ENCODE results near the gene VPS11.
"Not testable (repeated sequence)": the region's sequence is repeated elsewhere in the genome, so short reads cannot be mapped to it uniquely, and the experiment has no call there.

The VPS11 gene

GRCh38 chr11:119029069-119029339 lies 38.6 kb upstream of the VPS11 start:
- no peaks in the 10 kb centered on the region for H3K27me3 Mint-ChIP-seq
- CTCF ChIA-PET: no interaction called here
- H3K4me1 Mint-ChIP-seq: peaks cover 33% of the 10 kb centered on the region
- H3K27ac Mint-ChIP-seq: peak overlapping the region; percentile 39
- H3K4me3 Mint-ChIP-seq: peak overlapping the region; percentile 63
- H3K36me3 Mint-ChIP-seq: peaks cover 15% of the 10 kb centered on the region
- no peak for DNase-seq
- H3K9me3 Mint-ChIP-seq: no peaks in the 10 kb centered on the region

- no peaks in the 10 kb centered on the region for H3K27me3 Mint-ChIP-seq
- peaks cover 13% of the 10 kb centered on the region for H3K36me3 Mint-ChIP-seq
- H3K9me3 Mint-ChIP-seq: no peaks in the 10 kb centered on the region
- no peak for DNase-seq
- peak overlapping the region; percentile 63 for H3K4me3 Mint-ChIP-seq
- CTCF ChIA-PET: interaction anchor here (1.9 kb wide), 1 partner anchor 14 kb away, joined by 5 read pairs; no protein-coding TSS in a partner anchor
- peak overlapping the region; percentile 39 for H3K27ac Mint-ChIP-seq
- peaks cover 29% of the 10 kb centered on the region for H3K4me1 Mint-ChIP-seq
These were observed 38.1 kb upstream of the VPS11 start for GRCh38 chr11:119029340-119030028.

DNA sequence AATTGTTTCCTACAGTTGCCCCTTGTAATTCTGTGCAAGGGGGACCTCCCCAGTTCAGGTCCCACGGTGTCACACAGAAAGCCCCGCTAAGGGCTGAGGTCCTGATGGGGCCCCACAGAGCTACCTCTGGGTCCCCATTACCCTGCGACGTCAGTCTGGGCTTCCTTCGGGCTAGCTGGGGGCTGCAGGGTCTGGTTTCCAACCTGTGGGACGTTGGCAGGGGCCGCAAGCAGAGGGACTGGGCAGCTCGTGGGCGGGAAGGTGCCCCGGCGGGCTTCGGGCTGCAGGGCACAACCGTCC lies 37.6 kb upstream of the VPS11 start:
- Mint-ChIP-seq H3K4me3 (peak overlapping the region; percentile 63), H3K27me3 (no peaks in the 10 kb centered on the region), H3K36me3 (peaks cover 10% of the 10 kb centered on the region), H3K4me1 (peaks cover 26% of the 10 kb centered on the region), H3K27ac (peak overlapping the region; percentile 39), H3K9me3 (no peaks in the 10 kb centered on the region)
- no peak for DNase-seq
- CTCF ChIA-PET: interaction anchor here (1.0 to 1.9 kb wide), 3 partner anchors 15 to 137 kb away, joined by 3 to 5 read pairs (median 4); partner anchors contain the start of gene CENATAC

GRCh38 chr11:119030329-119031047 lies 37.1 kb upstream of the VPS11 start, which contains the start of gene SLC37A4:
Gene SLC37A4 (minus strand): TSS chr11:119030877.
- Mint-ChIP-seq H3K4me3 (peak within 1 kb of the TSS; percentile 63), H3K27ac (peak within 1 kb of the TSS; percentile 89), H3K27me3 (no peaks in the 10 kb centered on the region), H3K36me3 (peaks cover 6% of the 10 kb centered on the region), H3K9me3 (no peaks in the 10 kb centered on the region), H3K4me1 (peaks cover 25% of the 10 kb centered on the region)
- DNase-seq: peak; percentile 99
- CTCF ChIA-PET: interaction anchor here (1.0 to 1.9 kb wide), 7 partner anchors 15 to 136 kb away, joined by 3 to 6 read pairs (median 4); partner anchors contain the start of gene CENATAC

DNA sequence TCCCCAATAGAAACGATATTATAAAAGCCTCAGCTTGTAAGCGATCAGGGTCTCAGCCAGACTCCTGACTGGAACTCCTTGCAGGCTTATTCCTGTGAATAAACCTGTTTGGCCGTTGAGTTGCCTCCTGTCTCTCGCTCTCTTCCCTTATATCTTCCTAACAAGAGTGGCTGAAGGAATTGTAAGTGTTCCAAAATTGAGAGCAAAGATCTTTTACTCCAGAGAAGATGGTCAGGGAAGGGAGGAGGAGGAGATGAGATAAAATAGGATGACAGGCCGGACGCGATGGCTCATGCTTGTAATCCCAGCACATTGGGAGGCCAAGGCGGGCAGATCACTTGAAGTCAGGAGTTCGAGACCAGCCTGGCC lies 35.7 kb upstream of the VPS11 start:
- H3K4me1 Mint-ChIP-seq: peaks cover 23% of the 10 kb centered on the region
- H3K36me3 Mint-ChIP-seq: peaks cover 5% of the 10 kb centered on the region
- DNase-seq: no peak
- no peaks in the 10 kb centered on the region for H3K27me3 Mint-ChIP-seq
- no peak overlapping the region for H3K27ac Mint-ChIP-seq
- no peak overlapping the region for H3K4me3 Mint-ChIP-seq
- H3K9me3 Mint-ChIP-seq: no peaks in the 10 kb centered on the region
- CTCF ChIA-PET: interaction anchor here (0.7 to 1.4 kb wide), 6 partner anchors 9 to 102 kb away, joined by 3 to 6 read pairs (median 3); no protein-coding TSS in a partner anchor

DNA sequence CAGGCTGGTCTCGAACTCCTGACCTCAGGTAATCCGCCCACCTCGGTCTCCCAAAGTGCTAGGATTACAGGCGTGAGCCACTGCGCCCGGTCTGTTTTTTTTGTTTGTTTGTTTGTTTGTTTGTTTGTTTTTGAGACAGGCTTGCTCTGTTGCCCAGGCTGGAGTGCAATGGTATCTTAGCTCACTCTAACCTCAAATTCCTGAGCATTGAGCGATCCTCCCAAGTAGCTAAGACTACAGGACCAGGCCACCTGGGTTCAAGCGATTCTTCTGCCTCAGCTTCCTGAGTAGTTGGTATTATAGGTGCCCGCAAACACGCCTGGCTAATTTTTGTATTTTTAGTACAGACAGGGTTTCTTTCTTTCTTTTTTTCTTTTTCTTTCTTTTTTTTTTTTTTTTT lies 34.2 kb upstream of the VPS11 start:
- not testable (repeated sequence) for H3K36me3 Mint-ChIP-seq, H3K9me3 Mint-ChIP-seq, H3K27ac Mint-ChIP-seq, DNase-seq, H3K27me3 Mint-ChIP-seq, H3K4me3 Mint-ChIP-seq
- peaks cover 18% of the 10 kb centered on the region for H3K4me1 Mint-ChIP-seq
- CTCF ChIA-PET: interaction anchor here (0.6 kb wide), 1 partner anchor 245 kb away, joined by 3 read pairs; no protein-coding TSS in a partner anchor

GRCh38 chr11:119034813-119035212 lies 32.8 kb upstream of the VPS11 start:
- H3K27me3 Mint-ChIP-seq: peaks cover 11% of the 10 kb centered on the region
- no peaks in the 10 kb centered on the region for H3K36me3 Mint-ChIP-seq
- CTCF ChIA-PET: no interaction called here
- peaks cover 5% of the 10 kb centered on the region for H3K4me1 Mint-ChIP-seq
- no peak overlapping the region for H3K4me3 Mint-ChIP-seq
- DNase-seq: no peak
- no peaks in the 10 kb centered on the region for H3K9me3 Mint-ChIP-seq
- no peak overlapping the region for H3K27ac Mint-ChIP-seq

DNA sequence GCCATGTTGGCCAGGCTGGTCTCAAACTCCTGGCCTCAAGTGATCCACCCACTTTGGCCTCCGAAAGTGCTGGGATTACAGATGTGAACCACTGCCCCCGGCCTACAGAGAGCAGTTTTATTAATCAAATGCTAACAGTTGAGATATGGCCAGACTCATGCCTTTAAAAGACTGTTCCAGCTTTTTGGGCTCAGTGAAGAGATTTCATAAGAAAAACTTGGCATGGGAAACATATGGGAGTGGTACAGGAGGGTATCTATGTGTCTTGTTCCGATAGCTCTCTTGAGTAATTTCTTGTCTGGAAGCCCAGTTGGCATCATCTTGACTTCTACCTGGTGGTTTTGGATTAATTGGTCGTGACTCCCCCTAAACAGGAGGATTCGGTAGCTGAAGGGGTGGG lies 28.7 kb upstream of the VPS11 start:
- Mint-ChIP-seq H3K27me3 (peaks cover 11% of the 10 kb centered on the region), H3K4me3 (no peak overlapping the region), H3K9me3 (no peaks in the 10 kb centered on the region), H3K36me3 (no peaks in the 10 kb centered on the region), H3K27ac (no peak overlapping the region), H3K4me1 (no peaks in the 10 kb centered on the region)
- CTCF ChIA-PET: interaction anchor here (0.9 kb wide), 1 partner anchor 61 kb away, joined by 3 read pairs; no protein-coding TSS in a partner anchor
- DNase-seq: no peak

DNA sequence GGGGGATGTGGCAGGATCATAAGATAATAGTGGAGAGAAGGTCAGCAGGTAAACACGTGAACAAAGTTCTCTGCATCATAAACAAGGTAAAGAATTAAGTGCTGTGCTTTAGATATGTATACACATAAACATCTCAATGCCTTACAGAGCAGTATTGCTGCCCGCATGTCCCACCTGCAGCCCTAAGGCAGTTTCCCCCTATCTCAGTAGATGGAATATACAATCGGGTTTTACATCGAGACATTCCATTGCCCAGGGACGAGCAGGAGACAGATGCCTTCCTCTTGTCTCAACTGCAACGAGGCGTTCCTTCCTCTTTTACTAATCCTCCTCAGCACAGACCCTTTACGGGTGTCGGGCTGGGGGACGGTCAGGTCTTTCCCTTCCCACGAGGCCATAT lies 28.1 kb upstream of the VPS11 start:
- H3K36me3 Mint-ChIP-seq, H3K27ac Mint-ChIP-seq, H3K4me1 Mint-ChIP-seq, H3K4me3 Mint-ChIP-seq, H3K9me3 Mint-ChIP-seq, CTCF ChIA-PET, DNase-seq: not testable (repeated sequence)
- H3K27me3 Mint-ChIP-seq: peaks cover 11% of the 10 kb centered on the region

DNA sequence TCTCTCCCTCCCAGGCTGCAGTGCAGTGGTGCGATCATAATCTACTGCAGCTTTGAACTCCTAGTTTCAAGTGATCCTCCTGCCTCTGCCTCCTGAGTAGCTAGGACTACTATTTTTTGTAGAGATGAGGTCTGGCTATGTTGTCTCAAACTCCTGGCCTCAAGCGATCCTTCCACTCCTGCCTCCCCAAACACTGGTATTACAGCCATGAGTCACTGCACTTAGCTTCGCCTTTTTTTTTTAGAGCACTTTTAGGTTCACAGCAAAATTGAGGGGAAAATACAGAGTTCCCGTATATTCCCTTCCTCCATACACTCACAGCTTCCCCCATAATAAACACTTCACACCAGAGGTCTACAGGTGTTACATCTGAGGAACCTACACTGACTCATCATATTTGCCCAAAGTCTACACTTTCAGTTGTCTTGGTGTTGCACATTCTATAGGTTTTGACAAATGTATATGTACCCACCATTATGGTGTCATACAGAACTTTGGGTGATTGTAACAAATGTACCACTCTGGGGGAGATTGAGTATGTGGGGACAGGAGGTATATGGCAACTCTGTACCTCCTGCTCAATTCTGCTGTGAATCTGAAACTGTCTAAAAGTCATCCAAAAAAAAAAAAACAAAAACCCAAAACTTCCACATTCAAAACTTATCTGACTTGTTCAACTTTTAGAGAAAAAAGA lies 25.6 kb upstream of the VPS11 start:
- Mint-ChIP-seq H3K9me3 (no peaks in the 10 kb centered on the region), H3K4me3 (no peak overlapping the region), H3K27ac (no peak overlapping the region), H3K27me3 (peaks cover 11% of the 10 kb centered on the region), H3K36me3 (peaks cover 18% of the 10 kb centered on the region), H3K4me1 (no peaks in the 10 kb centered on the region)
- CTCF ChIA-PET: interaction anchor here (1.5 kb wide), 1 partner anchor 11 kb away, joined by 3 read pairs; no protein-coding TSS in a partner anchor
- DNase-seq: no peak

DNA sequence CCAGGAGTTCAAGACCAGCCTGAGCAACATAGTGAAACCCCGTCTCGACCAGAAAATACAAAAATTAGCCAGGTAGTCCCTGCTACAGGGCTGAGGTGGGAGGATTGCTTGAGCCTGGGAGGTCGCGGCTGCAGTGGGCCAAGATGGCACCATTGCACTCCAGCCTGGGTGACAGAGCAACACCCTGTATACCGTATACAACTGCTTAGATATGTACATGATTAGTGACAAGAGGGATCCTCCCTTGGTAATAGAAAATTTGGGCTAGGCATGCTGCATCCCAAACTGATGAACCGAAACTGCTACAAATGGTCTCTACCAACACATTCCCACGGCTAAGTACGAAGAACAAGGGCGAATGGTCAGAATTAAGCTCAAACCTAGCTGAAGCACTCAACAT lies 24.7 kb upstream of the VPS11 start:
- Mint-ChIP-seq H3K4me1 (no peaks in the 10 kb centered on the region), H3K27me3 (peaks cover 11% of the 10 kb centered on the region), H3K36me3 (peaks cover 27% of the 10 kb centered on the region), H3K9me3 (no peaks in the 10 kb centered on the region), H3K27ac (no peak overlapping the region), H3K4me3 (no peak overlapping the region)
- CTCF ChIA-PET: interaction anchor here (0.7 kb wide), 1 partner anchor 12 kb away, joined by 3 read pairs; no protein-coding TSS in a partner anchor
- no peak for DNase-seq

DNA sequence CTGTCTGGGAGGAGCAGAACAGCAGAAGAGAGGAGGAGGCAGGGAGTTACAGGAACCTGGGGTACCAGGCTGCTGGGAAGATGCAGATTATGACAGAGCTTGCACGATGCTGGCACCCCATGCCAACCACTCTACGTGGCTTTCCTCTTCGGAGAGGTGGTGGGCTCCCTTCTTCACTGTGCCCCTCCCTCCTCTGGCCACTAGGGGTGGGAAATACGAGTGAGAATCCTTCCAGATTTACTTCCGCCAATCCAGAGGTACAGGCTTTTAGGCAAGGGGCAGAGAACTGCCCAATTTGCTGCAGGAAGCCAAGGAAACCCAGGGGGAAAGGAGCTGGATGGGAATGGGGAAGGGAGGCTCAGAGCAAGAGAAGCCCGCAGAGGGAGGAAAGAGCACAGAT lies 22.9 kb upstream of the VPS11 start:
- CTCF ChIA-PET: no interaction called here
- H3K36me3 Mint-ChIP-seq: peaks cover 40% of the 10 kb centered on the region
- no peak for DNase-seq
- no peaks in the 10 kb centered on the region for H3K9me3 Mint-ChIP-seq
- peaks cover under 1% of the 10 kb centered on the region for H3K27me3 Mint-ChIP-seq
- H3K4me3 Mint-ChIP-seq: no peak overlapping the region
- H3K4me1 Mint-ChIP-seq: no peaks in the 10 kb centered on the region
- peak overlapping the region; percentile 69 for H3K27ac Mint-ChIP-seq

- no peak overlapping the region for H3K27ac Mint-ChIP-seq
- H3K36me3 Mint-ChIP-seq: peaks cover 51% of the 10 kb centered on the region
- no peak for DNase-seq
- no peaks in the 10 kb centered on the region for H3K27me3 Mint-ChIP-seq
- H3K4me3 Mint-ChIP-seq: no peak overlapping the region
- H3K9me3 Mint-ChIP-seq: no peaks in the 10 kb centered on the region
- no peaks in the 10 kb centered on the region for H3K4me1 Mint-ChIP-seq
- CTCF ChIA-PET: interaction anchor here (0.9 kb wide), 1 partner anchor 19 kb away, joined by 3 read pairs; no protein-coding TSS in a partner anchor
These were observed 21.1 kb upstream of the VPS11 start for GRCh38 chr11:119046489-119046888.

GRCh38 chr11:119047205-119047604 lies 20.4 kb upstream of the VPS11 start:
- DNase-seq: no peak
- H3K27me3 Mint-ChIP-seq: no peaks in the 10 kb centered on the region
- H3K27ac Mint-ChIP-seq: no peak overlapping the region
- peaks cover 56% of the 10 kb centered on the region for H3K36me3 Mint-ChIP-seq
- peaks cover 2% of the 10 kb centered on the region for H3K4me1 Mint-ChIP-seq
- CTCF ChIA-PET: interaction anchor here (0.9 to 1.3 kb wide), 2 partner anchors 9 to 18 kb away, joined by 3 to 4 read pairs; no protein-coding TSS in a partner anchor
- no peaks in the 10 kb centered on the region for H3K9me3 Mint-ChIP-seq
- H3K4me3 Mint-ChIP-seq: no peak overlapping the region

All from activated naive CD4-positive, alpha-beta T cell treated with anti-CD3 and anti-CD28 coated beads, Interleukin-2, amount 10 ng/mL, durations not matched to agents 7 days and 5 days (primary cell).